Measurements from ENCODE around the gene ADD2. TPM values are rescaled to one million over a fixed set of nuclear protein-coding genes. Genes with fewer than 3 reads are reported as not detected.

The ADD2 gene
- total and polyA plus RNA-seq, 4 donors = 0.08 to 156 (median 0.16) TPM; not detected in 1

GRCh38 chr2:70806013-70806412 is 38.0 kb upstream of the ADD2 start:
- Histone ChIP-seq H3K9me3 (ENCODE audit: control insufficient read depth in 4 of 4, low read length in 3 of 4) (no peaks in the 10 kb centered on the region), H3K36me3 (ENCODE audit: control insufficient read depth in 4 of 4, insufficient read depth in 3 of 4, low read depth in 1 of 4, low read length in 3 of 4) (no peaks in the 10 kb centered on the region), H3K9ac (ENCODE audit: low read depth in 1 of 2, low read length in 2 of 2) (no peak overlapping the region), H3K4me1 (ENCODE audit: control insufficient read depth in 4 of 4, insufficient read depth in 4 of 4, low read length in 3 of 4) (no peaks in the 10 kb centered on the region), H3K4me3 (ENCODE audit: low read depth in 1 of 3, low read length in 3 of 3) (no peak overlapping the region), H3K27ac (ENCODE audit: low read depth in 1 of 2, low read length in 2 of 2) (no peak overlapping the region), H3K27me3 (ENCODE audit: control insufficient read depth in 4 of 4, insufficient read depth in 4 of 4, low read length in 3 of 4) (peaks cover 0 to 2% (median 0%) of the 10 kb centered on the region in 4 donors)
- no peak for DNase-seq (ENCODE audit: low spot score)
- WGBS = 72% methylated on average over 5 of the region's 5 CpGs
- no peak for TF ChIP-seq SP1 (IDR thresholded peaks at IDR 0.05)
- TF ChIP-seq FOXA1 (IDR thresholded peaks at IDR 0.05) = no peak
- no peak for TF ChIP-seq ZBTB33 (IDR thresholded peaks at IDR 0.05)
- TF ChIP-seq MAX (IDR thresholded peaks at IDR 0.05) = no peak
- no peak for TF ChIP-seq HNF4A (conservative IDR thresholded peaks at IDR 0.05)
- TF ChIP-seq GABPA (IDR thresholded peaks at IDR 0.05 in 1 of 2, conservative IDR thresholded peaks at IDR 0.05 in 1 of 2) = no peak
- TF ChIP-seq HNF4G (IDR thresholded peaks at IDR 0.05) = no peak
- TF ChIP-seq YY1 (IDR thresholded peaks at IDR 0.05) = no peak
- no peak for TF ChIP-seq FOXA2 (IDR thresholded peaks at IDR 0.05)
- no peak for TF ChIP-seq EGR1 (IDR thresholded peaks at IDR 0.05; ENCODE audit: low read depth in 2 of 2)
- no peak for TF ChIP-seq JUND (IDR thresholded peaks at IDR 0.05)
- TF ChIP-seq REST (IDR thresholded peaks at IDR 0.05) = no peak
- no peak for TF ChIP-seq RXRA (IDR thresholded peaks at IDR 0.05)
- TF ChIP-seq TAF1 (conservative IDR thresholded peaks at IDR 0.05) = no peak
- no peak for TF ChIP-seq CTCF (IDR thresholded peaks at IDR 0.05; ENCODE audit: low read depth, low read length, missing input control)

- H3K27me3 ChIP-seq (ENCODE audit: control insufficient read depth in 4 of 4, insufficient read depth in 4 of 4, low read length in 3 of 4) = peaks cover 0 to 4% (median 0%) of the 10 kb centered on the region in 4 donors
- H3K4me3 ChIP-seq (ENCODE audit: low read depth in 1 of 3, low read length in 3 of 3) = no peak overlapping the region
- no peak for DNase-seq (ENCODE audit: low spot score)
- TF ChIP-seq CTCF (IDR thresholded peaks at IDR 0.05; ENCODE audit: low read depth, low read length, missing input control) (no peak), RXRA (IDR thresholded peaks at IDR 0.05) (no peak), GABPA (IDR thresholded peaks at IDR 0.05 in 1 of 2, conservative IDR thresholded peaks at IDR 0.05 in 1 of 2) (no peak), ZBTB33 (IDR thresholded peaks at IDR 0.05) (no peak), SP1 (IDR thresholded peaks at IDR 0.05) (no peak), FOXA1 (IDR thresholded peaks at IDR 0.05) (no peak), EGR1 (IDR thresholded peaks at IDR 0.05; ENCODE audit: low read depth in 2 of 2) (no peak), FOXA2 (IDR thresholded peaks at IDR 0.05) (no peak), JUND (IDR thresholded peaks at IDR 0.05) (no peak), TAF1 (conservative IDR thresholded peaks at IDR 0.05) (no peak), NR2F2 (IDR thresholded peaks at IDR 0.05) (no peak), HNF4G (IDR thresholded peaks at IDR 0.05) (no peak), HNF4A (conservative IDR thresholded peaks at IDR 0.05) (no peak), MAX (IDR thresholded peaks at IDR 0.05) (no peak), ATF3 (IDR thresholded peaks at IDR 0.05) (no peak)
- no peaks in the 10 kb centered on the region for H3K36me3 ChIP-seq (ENCODE audit: control insufficient read depth in 4 of 4, insufficient read depth in 3 of 4, low read depth in 1 of 4, low read length in 3 of 4)
- no peak overlapping the region for H3K27ac ChIP-seq (ENCODE audit: low read depth in 1 of 2, low read length in 2 of 2)
- H3K9ac ChIP-seq (ENCODE audit: low read depth in 1 of 2, low read length in 2 of 2) = no peak overlapping the region
- WGBS = 59% methylated on average over 10 of the region's 10 CpGs
- H3K4me1 ChIP-seq (ENCODE audit: control insufficient read depth in 4 of 4, insufficient read depth in 4 of 4, low read length in 3 of 4) = no peaks in the 10 kb centered on the region
- H3K9me3 ChIP-seq (ENCODE audit: control insufficient read depth in 4 of 4, low read length in 3 of 4) = no peaks in the 10 kb centered on the region
These were observed 33.7 kb upstream of the ADD2 start for GRCh38 chr2:70801607-70802263.

Data from liver (tissue), 9 donors.